Erythroblast (primary cell): Measurements from ENCODE around the gene PPIG.

ENCODE experiments used
- GATA1 ChIP-seq: IDR thresholded peaks from 2 replicates; pipeline ENCODE4 v1.6.1; 2011; ENCODE audit warnings: low read depth, mild to moderate bottlenecking, control low read depth, low read length, moderate library complexity
- POLR2A ChIP-seq: IDR thresholded peaks from 2 replicates; pipeline ENCODE4 v1.6.1; 2011; ENCODE audit warnings: mild to moderate bottlenecking, low read length

DNA sequence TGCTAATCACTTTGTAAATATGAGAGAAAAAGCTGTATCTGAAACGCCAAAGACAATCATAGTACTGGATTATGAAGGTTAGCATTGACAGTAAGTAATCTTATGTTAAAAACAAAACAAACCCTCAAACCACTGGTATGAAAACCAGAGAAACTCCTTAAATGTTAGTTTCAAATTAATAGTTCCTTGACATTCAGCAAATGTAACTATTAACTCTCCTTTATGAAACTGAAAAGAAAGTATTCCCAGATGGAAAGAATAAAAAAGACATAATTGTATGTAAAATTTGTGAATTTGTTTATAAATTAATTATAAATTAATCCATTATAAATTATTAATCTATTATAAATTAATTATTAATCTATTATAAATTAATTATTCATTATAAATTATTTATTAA lies 22.8 kb upstream of the PPIG start:
- TF ChIP-seq POLR2A (no peak), GATA1 (no peak)
